GM15510 (cell line): ENCODE data around the gene PLEKHM2.
A peak's percentile ranks its signal among the peaks of the same experiment; 100 is the strongest.

Experiments used
- POLR2A ChIP-seq: IDR thresholded peaks from 3 replicates; pipeline ENCODE4 v1.6.1; 2011; ENCODE audit warnings: borderline replicate concordance; ENCODE audit not compliant: insufficient read length; ENCODE audit errors: extremely low read depth

The PLEKHM2 gene, protein sequence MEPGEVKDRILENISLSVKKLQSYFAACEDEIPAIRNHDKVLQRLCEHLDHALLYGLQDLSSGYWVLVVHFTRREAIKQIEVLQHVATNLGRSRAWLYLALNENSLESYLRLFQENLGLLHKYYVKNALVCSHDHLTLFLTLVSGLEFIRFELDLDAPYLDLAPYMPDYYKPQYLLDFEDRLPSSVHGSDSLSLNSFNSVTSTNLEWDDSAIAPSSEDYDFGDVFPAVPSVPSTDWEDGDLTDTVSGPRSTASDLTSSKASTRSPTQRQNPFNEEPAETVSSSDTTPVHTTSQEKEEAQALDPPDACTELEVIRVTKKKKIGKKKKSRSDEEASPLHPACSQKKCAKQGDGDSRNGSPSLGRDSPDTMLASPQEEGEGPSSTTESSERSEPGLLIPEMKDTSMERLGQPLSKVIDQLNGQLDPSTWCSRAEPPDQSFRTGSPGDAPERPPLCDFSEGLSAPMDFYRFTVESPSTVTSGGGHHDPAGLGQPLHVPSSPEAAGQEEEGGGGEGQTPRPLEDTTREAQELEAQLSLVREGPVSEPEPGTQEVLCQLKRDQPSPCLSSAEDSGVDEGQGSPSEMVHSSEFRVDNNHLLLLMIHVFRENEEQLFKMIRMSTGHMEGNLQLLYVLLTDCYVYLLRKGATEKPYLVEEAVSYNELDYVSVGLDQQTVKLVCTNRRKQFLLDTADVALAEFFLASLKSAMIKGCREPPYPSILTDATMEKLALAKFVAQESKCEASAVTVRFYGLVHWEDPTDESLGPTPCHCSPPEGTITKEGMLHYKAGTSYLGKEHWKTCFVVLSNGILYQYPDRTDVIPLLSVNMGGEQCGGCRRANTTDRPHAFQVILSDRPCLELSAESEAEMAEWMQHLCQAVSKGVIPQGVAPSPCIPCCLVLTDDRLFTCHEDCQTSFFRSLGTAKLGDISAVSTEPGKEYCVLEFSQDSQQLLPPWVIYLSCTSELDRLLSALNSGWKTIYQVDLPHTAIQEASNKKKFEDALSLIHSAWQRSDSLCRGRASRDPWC

DNA sequence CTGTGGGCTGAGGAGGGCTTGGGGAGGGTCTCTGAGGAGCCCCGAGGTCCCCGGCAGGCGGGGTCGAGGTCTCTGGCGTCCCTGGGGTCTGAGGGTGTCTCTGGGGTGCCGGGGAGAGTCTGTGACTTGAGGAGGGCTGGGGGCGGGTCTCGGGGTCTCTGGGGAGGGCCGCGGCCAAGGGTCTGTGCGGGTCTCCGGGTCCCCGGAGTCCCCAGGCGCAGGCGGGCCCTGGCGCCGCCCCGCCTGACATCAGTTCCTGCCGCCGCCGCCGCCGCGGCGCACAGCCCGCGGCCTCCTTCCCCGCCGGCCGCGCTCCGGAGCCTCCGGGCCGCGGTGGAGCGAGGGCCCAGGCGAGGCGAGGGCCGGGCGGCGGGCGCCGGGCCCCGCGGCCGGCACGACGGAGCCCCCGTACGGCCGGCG, at the start of gene PLEKHM2:
PLEKHM2 (plus strand) TSS at position 279 of the 420 bp plus-strand sequence. CDS start 239 bp downstream, outside the sequence.
- TF ChIP-seq POLR2A: peak; percentile 76

DNA sequence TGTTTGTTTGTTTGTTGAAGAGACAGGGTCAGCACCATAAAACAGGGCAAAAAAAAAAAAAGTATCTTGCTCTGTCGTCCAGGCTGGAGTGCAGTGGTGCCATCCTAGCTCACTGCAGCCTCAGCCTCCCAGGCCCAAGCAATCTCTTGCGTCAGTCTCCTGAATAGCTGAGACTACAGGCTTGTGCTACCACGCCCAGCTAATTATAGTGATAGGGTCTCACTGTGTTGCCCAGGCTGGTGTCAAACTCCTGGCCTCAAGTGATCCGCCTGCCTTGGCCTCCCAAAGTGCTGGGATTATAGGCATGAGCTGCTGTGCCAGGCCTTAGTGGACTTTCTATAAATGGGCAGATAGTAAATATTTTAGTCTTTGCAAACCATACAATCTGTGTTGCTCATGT, 47.7 kb upstream of the PLEKHM2 start:
- TF ChIP-seq POLR2A: no peak

GRCh38 chr1:15637826-15638225, 46.3 kb upstream of the PLEKHM2 start:
- no peak for TF ChIP-seq POLR2A

DNA sequence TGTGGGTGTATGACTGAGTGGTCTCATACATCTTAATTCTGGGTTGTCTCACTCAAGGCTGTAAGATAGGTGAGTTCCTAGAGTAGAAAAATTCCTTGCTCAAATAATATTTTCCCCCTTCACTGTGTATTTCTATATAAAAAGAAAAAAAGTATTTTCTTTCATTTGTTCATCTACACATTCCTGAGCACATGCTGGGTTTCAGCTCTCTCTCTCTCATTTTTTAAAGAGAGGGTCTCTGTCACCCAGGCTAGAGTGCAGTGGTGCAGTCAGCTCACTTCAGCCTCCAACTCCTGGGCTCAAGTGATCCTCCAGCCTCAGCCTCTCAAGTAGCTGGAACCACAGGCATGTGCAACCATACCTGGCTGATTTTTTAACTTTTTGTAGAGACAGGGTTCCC, 44.9 kb upstream of the PLEKHM2 start:
- TF ChIP-seq POLR2A: no peak

DNA sequence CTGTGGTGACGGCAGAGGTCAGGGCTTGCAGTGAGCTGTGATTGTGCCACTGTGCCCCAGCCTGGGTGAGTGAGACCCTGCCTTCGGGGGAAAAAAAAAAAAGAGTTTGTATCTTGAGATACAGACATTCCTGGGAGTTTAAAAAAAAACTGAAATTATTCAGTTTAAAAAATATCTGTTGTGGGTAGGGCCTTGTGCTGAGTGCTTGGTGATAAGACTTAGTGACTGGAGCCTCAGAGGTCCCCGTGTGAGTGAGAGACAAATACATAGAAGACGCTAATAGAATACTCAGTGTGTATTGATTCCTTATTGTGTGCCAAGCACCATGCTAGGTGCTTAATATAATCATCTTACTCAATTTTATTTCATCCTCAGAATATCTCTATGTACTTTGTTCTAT, 44.2 kb upstream of the PLEKHM2 start:
- TF ChIP-seq POLR2A: no peak

GRCh38 chr1:15640667-15641066, 43.5 kb upstream of the PLEKHM2 start:
- no peak for TF ChIP-seq POLR2A

GRCh38 chr1:15649937-15650336, 34.2 kb upstream of the PLEKHM2 start:
- TF ChIP-seq POLR2A: no peak

DNA sequence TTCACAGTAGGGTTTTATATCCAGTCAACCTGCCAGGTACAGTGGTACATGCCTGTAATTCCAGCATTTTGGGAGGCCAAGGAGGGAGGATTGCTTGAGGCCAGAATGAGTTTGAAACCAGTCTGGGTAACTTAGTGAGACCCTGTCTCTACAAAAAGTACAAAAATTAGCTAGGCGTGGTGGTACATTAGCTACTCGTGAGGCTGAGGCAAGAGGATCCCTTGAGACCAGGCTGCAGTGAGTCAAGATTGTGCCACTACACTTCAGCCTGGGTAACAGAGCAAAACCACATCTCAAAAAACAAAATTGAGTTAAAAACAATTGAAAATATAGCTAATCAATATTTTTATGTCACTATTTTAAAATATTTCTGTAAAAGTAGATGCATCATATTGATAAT, 33.7 kb upstream of the PLEKHM2 start:
- TF ChIP-seq POLR2A: no peak

- TF ChIP-seq POLR2A: no peak
These were observed 29.9 kb upstream of the PLEKHM2 start for GRCh38 chr1:15654091-15654690.

GRCh38 chr1:15656464-15656863, 27.7 kb upstream of the PLEKHM2 start:
- no peak for TF ChIP-seq POLR2A

- no peak for TF ChIP-seq POLR2A
These were observed 27.1 kb upstream of the PLEKHM2 start for GRCh38 chr1:15657021-15657420.

DNA sequence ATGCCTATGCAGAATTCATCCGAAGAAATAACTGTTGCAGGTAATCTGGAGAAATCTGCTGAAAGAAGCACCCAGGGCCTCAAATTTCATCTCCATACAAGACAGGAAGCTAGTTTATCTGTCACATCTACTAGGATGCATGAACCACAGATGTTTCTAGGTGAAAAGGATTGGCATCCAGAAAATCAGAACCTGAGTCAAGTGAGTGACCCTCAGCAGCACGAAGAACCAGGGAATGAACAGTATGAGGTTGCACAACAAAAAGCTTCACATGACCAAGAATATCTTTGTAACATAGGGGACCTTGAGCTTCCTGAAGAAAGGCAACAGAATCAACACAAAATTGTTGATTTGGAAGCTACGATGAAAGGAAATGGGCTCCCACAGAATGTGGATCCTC, 24.0 kb upstream of the PLEKHM2 start:
- TF ChIP-seq POLR2A: no peak

DNA sequence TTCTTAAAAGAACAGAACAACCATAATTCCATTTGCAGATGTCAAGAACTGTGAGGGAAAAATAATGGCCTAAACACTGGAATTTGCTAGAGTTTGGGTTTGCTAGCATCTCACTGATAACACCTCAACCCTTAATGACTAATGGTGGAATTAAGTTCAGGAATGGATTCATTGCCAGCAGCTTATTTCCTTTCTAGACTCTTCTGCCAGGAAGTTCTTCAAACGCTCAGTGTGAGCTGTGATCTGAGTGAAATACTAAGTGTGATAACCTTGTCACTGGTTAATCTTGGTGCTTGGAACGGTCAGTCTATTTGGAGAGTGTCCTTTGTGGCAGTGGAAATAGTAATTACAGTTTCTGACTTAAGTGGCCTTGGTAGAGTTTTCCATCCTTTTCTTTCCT, 21.6 kb upstream of the PLEKHM2 start:
- TF ChIP-seq POLR2A: no peak

- no peak for TF ChIP-seq POLR2A
These were observed 20.2 kb upstream of the PLEKHM2 start for GRCh38 chr1:15663925-15664324.

GRCh38 chr1:15667362-15667761, 16.8 kb upstream of the PLEKHM2 start:
- no peak for TF ChIP-seq POLR2A
